ENCODE results near the gene SNTN. TPM values are rescaled to one million over a fixed set of nuclear protein-coding genes. Genes with fewer than 3 reads are reported as not detected.

The SNTN gene
- total and polyA plus RNA-seq, 9 of the 15 experiments (the other 6 are each of a cell fraction or from before 2014, with no cell fraction given), result not detected

- TF ChIP-seq TRIM25 (IDR thresholded peaks at IDR 0.05; ENCODE audit: borderline replicate concordance) (no peak), THRAP3 (IDR thresholded peaks at IDR 0.05; ENCODE audit: borderline replicate concordance) (no peak)
Observed at GRCh38 chr3:63655519-63655918, 3.0 kb downstream of the SNTN start (continued).

GRCh38 chr3:63656786-63657185, 4.3 kb downstream of the SNTN start:
- ATAC-seq, result no peak
- no peak for DNase-seq (ENCODE audit: extremely low read depth in 1 of 4, low spot score in 3 of 4)
- Histone ChIP-seq H3K4me2 (ENCODE audit: insufficient read depth, low read length) (no peak overlapping the region), H3K9me3 (replicated peaks; ENCODE audit: control insufficient read depth, insufficient read depth, low read depth, low read length) (no peaks in the 10 kb centered on the region), H3K79me2 (ENCODE audit: control insufficient read depth, insufficient read depth, low read length) (no peaks in the 10 kb centered on the region), H4K20me1 (replicated peaks; ENCODE audit: control insufficient read depth, insufficient read depth, low read length) (no peaks in the 10 kb centered on the region), H3K9me1 (ENCODE audit: control insufficient read depth, insufficient read depth, low read length) (no peaks in the 10 kb centered on the region), H3K27ac (ENCODE audit: extremely low read depth, low read depth, low read length) (no peak overlapping the region), H3K36me3 (ENCODE audit: control insufficient read depth, insufficient read depth, low read length) (no peaks in the 10 kb centered on the region), H3K9ac (ENCODE audit: insufficient read depth in 1 of 2, low read depth in 2 of 2, low read length in 2 of 2) (no peak overlapping the region), H3K4me1 (replicated peaks in 1 of 2; ENCODE audit: control insufficient read depth in 2 of 2, insufficient read depth in 2 of 2, low read length in 2 of 2) (no peaks in the 10 kb centered on the region), H3K4me3 (no peak overlapping the region), H2AFZ (ENCODE audit: low read depth, low read length) (no peak overlapping the region), H3K27me3 (ENCODE audit: control insufficient read depth in 2 of 2, insufficient read depth in 2 of 2, low read length in 2 of 2) (no peaks in the 10 kb centered on the region)
- FAIRE-seq, result no peak
- CTCF ChIA-PET (ENCODE audit: low intra/inter-chr PET ratio), result no interaction called here
- in situ Hi-C loops (cut with MboI), result no loop called here
- TF ChIP-seq TFAP4 (CRISPR knock-in tag; IDR thresholded peaks at IDR 0.05; ENCODE audit: borderline replicate concordance) (no peak), PCBP2 (IDR thresholded peaks at IDR 0.05; ENCODE audit: low read depth, low read length, poor library complexity, severe bottlenecking) (no peak), NR4A1 (CRISPR knock-in tag; IDR thresholded peaks at IDR 0.05) (no peak), NR4A1 (tag; IDR thresholded peaks at IDR 0.05) (no peak)
- intact Hi-C loops (cut with micrococcal nuclease), result no loop called here
- BruUV-seq (replicated peaks), result no TSS peak
- 0% methylated on average over 6 of the region's 6 CpGs for WGBS (ENCODE audit: insufficient coverage, low coverage, missing lambda C conversion rate)
- POLR2A ChIA-PET, result no interaction called here

All from K562 (cell line).